HFF-Myc (cell line): ENCODE measurements around the gene WDR38.

Experiments
- DNase-seq: peaks from one replicate; pipeline ENCODE4 v3.0.0-alpha.2; 2011; ENCODE audit warnings: low read depth; ENCODE audit errors: extremely low read depth
- H3K4me3 ChIP-seq: replicated peaks from 2 replicates; pipeline ENCODE4 v1.5.1; 2011; ENCODE audit warnings: low read depth, mild to moderate bottlenecking, control low read depth, low read length
- TF ChIP-seq, protein P1 (sequence below): IDR thresholded peaks from 2 replicates; pipeline ENCODE4 v1.5.1; 2012; ENCODE audit warnings: mild to moderate bottlenecking, low read depth, low read length, control low read depth; ENCODE audit errors: missing control alignments

The WDR38 gene

DNA sequence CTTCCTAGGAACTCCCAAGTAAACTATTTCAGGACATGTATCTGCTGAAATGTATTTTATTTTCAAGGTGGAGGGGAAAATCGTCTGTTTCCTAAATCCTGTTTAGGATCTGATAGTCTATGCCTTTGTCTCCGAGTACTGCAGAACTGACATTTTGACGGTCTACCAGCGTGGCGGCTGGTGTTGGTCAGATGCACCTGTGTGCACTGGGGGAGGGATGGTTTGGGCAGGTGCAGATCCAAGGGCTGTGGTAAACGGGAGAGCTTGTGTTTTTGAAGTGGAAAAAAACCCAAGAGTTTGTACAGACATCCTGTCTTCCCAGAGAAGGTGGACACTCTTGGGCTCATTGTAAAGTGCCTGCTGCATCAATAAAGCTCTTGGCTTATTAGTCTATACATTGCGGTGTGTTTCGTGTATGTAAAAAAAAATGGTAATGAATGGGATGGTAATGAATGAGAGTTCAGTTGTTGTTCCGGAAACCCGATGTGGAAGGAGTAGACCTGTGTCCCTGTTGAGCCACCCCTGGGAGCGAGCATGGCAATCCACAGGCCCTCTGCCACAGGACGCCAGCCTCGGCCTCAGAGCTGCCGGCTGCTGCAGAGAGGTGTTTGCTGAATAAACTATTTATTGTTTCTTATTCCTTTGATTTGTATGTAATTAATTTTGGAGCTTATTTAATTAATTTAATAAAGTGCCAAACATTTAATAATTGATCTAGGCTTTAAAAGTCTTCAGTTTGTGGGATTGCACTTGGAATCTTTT lies 23.9 kb downstream of the WDR38 start:
- no peak overlapping the region for H3K4me3 ChIP-seq
- TF ChIP-seq, protein P1, sequence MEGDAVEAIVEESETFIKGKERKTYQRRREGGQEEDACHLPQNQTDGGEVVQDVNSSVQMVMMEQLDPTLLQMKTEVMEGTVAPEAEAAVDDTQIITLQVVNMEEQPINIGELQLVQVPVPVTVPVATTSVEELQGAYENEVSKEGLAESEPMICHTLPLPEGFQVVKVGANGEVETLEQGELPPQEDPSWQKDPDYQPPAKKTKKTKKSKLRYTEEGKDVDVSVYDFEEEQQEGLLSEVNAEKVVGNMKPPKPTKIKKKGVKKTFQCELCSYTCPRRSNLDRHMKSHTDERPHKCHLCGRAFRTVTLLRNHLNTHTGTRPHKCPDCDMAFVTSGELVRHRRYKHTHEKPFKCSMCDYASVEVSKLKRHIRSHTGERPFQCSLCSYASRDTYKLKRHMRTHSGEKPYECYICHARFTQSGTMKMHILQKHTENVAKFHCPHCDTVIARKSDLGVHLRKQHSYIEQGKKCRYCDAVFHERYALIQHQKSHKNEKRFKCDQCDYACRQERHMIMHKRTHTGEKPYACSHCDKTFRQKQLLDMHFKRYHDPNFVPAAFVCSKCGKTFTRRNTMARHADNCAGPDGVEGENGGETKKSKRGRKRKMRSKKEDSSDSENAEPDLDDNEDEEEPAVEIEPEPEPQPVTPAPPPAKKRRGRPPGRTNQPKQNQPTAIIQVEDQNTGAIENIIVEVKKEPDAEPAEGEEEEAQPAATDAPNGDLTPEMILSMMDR: no peak
- DNase-seq: no peak

DNA sequence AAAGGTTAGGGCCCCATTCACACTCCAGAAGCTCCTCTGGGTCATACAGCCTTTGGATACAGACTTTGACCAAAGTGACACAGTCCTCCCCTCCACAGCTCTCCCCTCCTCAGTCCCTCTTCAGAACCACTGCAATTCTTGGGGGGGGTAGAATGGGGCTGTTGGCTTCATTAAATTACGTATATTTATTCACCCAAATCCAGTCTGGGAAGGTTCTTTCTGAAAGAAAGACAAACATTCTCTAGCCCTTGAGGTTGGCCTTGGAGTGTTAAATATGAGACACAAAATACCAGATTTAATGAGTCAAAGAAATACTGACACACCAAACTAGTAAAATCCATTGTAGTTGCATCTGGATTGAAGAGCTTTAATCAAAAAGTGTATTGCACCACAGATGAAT lies 24.8 kb downstream of the WDR38 start:
- H3K4me3 ChIP-seq: no peak overlapping the region
- no peak for DNase-seq
- TF ChIP-seq, protein P1: no peak

DNA sequence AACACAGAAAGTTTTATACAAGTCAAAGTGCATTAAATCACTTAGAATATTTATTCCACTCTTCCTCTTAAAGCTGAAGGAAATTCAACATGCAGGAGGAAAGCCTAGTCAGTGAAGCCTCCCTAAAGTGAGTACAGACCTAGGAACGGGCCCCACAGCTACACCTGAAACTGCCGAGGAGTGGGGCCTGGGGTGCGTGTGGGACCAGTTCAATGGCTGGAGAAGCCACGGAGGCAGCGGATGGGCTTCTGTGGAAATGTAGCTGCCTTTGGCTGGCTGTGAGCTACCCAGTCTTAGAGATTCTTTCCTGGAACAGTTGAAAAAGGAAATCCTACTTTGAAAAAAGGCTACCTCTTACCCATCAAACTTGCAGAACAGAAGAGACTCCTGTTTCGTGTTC lies 25.3 kb downstream of the WDR38 start:
- TF ChIP-seq, protein P1: no peak
- no peak for DNase-seq
- no peak overlapping the region for H3K4me3 ChIP-seq

DNA sequence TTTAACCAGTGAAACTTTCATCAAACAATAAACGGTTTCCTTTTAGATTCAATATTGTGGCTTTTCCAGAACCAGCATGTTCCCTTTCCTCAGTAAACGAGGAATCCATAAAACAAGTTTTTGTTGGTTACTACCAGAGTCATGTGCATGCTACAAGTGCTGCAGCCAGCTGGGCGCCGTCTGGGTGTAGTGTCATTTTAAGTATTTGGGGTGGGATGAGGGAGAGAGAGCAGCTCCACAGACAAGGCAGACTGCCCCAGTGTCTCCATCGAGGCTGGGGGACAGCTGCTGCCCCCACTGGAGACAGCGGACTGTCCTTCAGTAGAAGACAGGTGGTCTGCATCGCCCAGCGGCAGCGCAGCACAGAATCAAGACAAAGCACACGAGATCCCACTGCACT lies 26.0 kb downstream of the WDR38 start:
- no peak for DNase-seq
- no peak overlapping the region for H3K4me3 ChIP-seq
- TF ChIP-seq, protein P1: no peak

DNA sequence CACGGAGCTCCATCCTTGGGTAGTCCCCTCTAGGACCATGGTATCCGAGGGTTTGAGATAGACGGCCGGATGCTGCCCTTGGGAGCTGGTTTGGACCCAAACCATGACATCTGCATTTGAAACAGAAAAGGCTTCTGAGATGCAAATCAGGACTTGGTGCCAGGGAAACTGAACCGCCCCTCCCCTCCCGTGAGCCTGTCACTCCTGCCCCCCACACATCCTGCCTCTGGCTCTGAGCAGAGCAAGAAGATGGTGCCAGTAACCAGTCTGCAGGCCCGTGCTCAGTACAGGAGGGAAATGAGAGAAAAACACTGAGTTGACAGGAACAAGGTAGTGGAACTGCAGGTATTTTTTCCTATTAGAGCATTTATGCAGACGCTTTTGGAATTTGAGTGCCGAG lies 27.2 kb downstream of the WDR38 start:
- TF ChIP-seq, protein P1: no peak
- DNase-seq: no peak
- H3K4me3 ChIP-seq: no peak overlapping the region

DNA sequence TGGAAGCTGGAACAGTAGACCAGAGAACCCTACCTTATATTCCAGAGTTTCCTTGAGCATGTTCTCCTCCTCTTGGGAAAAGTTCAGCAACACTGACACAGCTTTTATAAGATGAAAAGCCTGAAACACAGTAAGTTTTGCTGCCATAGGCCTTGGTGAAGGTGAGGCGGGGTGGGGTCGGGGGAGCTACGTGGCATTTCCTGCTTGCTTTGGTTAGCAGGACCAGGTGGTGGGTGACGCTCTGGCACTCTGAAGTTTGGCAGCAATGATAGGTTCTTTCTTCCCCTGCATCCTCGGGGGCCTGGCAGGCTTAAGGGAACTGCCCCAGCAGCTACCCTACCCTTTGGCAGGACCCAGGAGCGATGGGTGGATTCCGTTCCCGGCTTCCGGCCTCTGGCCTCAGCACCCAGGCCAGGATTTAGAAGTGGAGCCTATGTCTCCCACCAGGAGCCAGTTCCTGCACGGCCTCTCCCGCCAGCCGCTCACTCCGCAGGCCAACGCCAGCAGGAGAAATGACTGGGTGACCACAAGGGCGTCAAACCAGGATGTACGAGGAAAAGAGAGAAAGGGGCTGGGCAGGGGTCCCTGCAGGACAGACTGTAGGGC lies 28.0 kb downstream of the WDR38 start:
- TF ChIP-seq, protein P1: no peak
- DNase-seq: no peak
- no peak overlapping the region for H3K4me3 ChIP-seq
